Type B pancreatic cell (in vitro differentiated cells): ENCODE results near the gene TMEM252. TPM values are rescaled to one million over a fixed set of nuclear protein-coding genes. Genes with fewer than 3 reads are reported as not detected.

Source experiments
- DNase-seq: peaks from one replicate; pipeline ENCODE4 v3.0.0; 2021; ENCODE audit warnings: mixed read lengths; ENCODE audit not compliant: unreplicated experiment; ENCODE audit errors: extremely low spot score
- H3K27ac Mint-ChIP-seq: 2 replicates; pipeline ENCODE4 v1.8.0; 2021; ENCODE audit warnings: mild to moderate bottlenecking, mixed read lengths
- H3K27me3 Mint-ChIP-seq: 2 replicates; pipeline ENCODE4 v1.8.0; 2021; ENCODE audit warnings: mixed read lengths
- H3K36me3 Mint-ChIP-seq: 2 replicates; pipeline ENCODE4 v1.8.0; 2021; ENCODE audit warnings: mixed read lengths
- H3K4me1 Mint-ChIP-seq: one replicate; pipeline ENCODE4 v1.8.0; 2021; ENCODE audit warnings: mixed read lengths; ENCODE audit not compliant: unreplicated experiment
- H3K4me3 Mint-ChIP-seq: 2 replicates; pipeline ENCODE4 v1.8.0; 2021; ENCODE audit warnings: mild to moderate bottlenecking, mixed read lengths
- H3K9me3 Mint-ChIP-seq: 2 replicates; pipeline ENCODE4 v1.8.0; 2021; ENCODE audit warnings: mixed read lengths
- CTCF ChIP-seq: fragments of 200-600 bp; sonication (generic); conservative IDR thresholded peaks from 2 replicates; pipeline ENCODE4 v1.5.0; 2021; ENCODE audit warnings: antibody characterized with exemption, mild to moderate bottlenecking
- long read RNA-seq: library from polyadenylated mRNA; unstranded; transcript quantifications from one replicate; pipeline ENCODE4 v2.0.0, GENCODE V29; 2020
- total RNA-seq: library from RNA; stranded (reverse); gene quantifications from 2 replicates; pipeline ENCODE4 v1.2.1, GENCODE V29; 2021; ENCODE audit warnings: low replicate concordance

TMEM252 gene
- total RNA-seq: 0.67 and 0.80 TPM in 2 replicates
- long read RNA-seq, partial matches to known transcripts: 0 of 3 reads
- long read RNA-seq, other reads (novel, unspliced or antisense): 0 of 3 reads

GRCh38 chr9:68540712-68541535, at the start of gene TMEM252:
Gene TMEM252 (minus strand): TSS chr9:68540883. CDS start chr9:68540814, 69 bp downstream.
- H3K9me3 Mint-ChIP-seq: no peaks in the 10 kb centered on the region
- no peak for DNase-seq
- no peak within 1 kb of the TSS for H3K4me3 Mint-ChIP-seq
- no peak within 1 kb of the TSS for H3K27ac Mint-ChIP-seq
- H3K4me1 Mint-ChIP-seq: peaks cover 4% of the 10 kb centered on the region
- H3K27me3 Mint-ChIP-seq: peaks cover 27% of the 10 kb centered on the region
- no peak for TF ChIP-seq CTCF
- peaks cover 3% of the 10 kb centered on the region for H3K36me3 Mint-ChIP-seq

- Mint-ChIP-seq H3K36me3 (no peaks in the 10 kb centered on the region), H3K27me3 (peaks cover 6% of the 10 kb centered on the region), H3K27ac (no peak overlapping the region), H3K9me3 (no peaks in the 10 kb centered on the region), H3K4me3 (no peak overlapping the region), H3K4me1 (peaks cover 9% of the 10 kb centered on the region)
- no peak for TF ChIP-seq CTCF
- no peak for DNase-seq
Observed at GRCh38 chr9:68585034-68585761, 44.5 kb upstream of the TMEM252 start.

GRCh38 chr9:68584189-68585033, 43.7 kb upstream of the TMEM252 start:
- Mint-ChIP-seq H3K4me3 (no peak overlapping the region), H3K9me3 (no peaks in the 10 kb centered on the region), H3K4me1 (peaks cover 9% of the 10 kb centered on the region), H3K27ac (no peak overlapping the region), H3K27me3 (peaks cover 6% of the 10 kb centered on the region), H3K36me3 (no peaks in the 10 kb centered on the region)
- peak; percentile 82 for DNase-seq
- peak; percentile 98 for TF ChIP-seq CTCF

- Mint-ChIP-seq H3K9me3 (no peaks in the 10 kb centered on the region), H3K4me3 (no peak overlapping the region), H3K36me3 (no peaks in the 10 kb centered on the region), H3K27ac (no peak overlapping the region), H3K4me1 (peaks cover 9% of the 10 kb centered on the region), H3K27me3 (peaks cover 6% of the 10 kb centered on the region)
- no peak for TF ChIP-seq CTCF
- DNase-seq: no peak
Observed at GRCh38 chr9:68581696-68582095, 41.0 kb upstream of the TMEM252 start.

- H3K4me1 Mint-ChIP-seq: no peaks in the 10 kb centered on the region
- no peaks in the 10 kb centered on the region for H3K9me3 Mint-ChIP-seq
- H3K27me3 Mint-ChIP-seq: peaks cover 3% of the 10 kb centered on the region
- no peaks in the 10 kb centered on the region for H3K36me3 Mint-ChIP-seq
- no peak overlapping the region for H3K27ac Mint-ChIP-seq
- DNase-seq: no peak
- H3K4me3 Mint-ChIP-seq: no peak overlapping the region
- no peak for TF ChIP-seq CTCF
Observed at GRCh38 chr9:68577774-68578591, 37.3 kb upstream of the TMEM252 start.
